Natural killer cell (primary cell): Measurements from ENCODE around the gene SECTM1. TPM values are rescaled to one million over a fixed set of nuclear protein-coding genes. Genes with fewer than 3 reads are reported as not detected.
A peak's percentile ranks its signal among the peaks of the same experiment; 100 is the strongest.

Experiments used
- ATAC-seq, 3 donors: fragments of 150-1000 bp in 2 of 3; fragments of 200-7000 bp in 1 of 3; cut with Tn5 transposase; 1 replicate in 1 of 3; 2 replicates in 2 of 3; pipeline ENCODE4 v1.10.0; 2021; ENCODE audit warnings: mild to moderate bottlenecking in 2 of 3, moderate library complexity in 2 of 3
- DNase-seq, 2 donors: peaks; one replicate each; pipeline versions ENCODE4 v3.0.0 to v3.0.0-alpha.2; 2013 to 2021; ENCODE audit warnings: mixed read lengths in 1 of 2
- H3K27ac ChIP-seq: one replicate; pipeline ENCODE4 v1.5.1; 2013; ENCODE audit warnings: mild to moderate bottlenecking, low read length
- H3K27me3 ChIP-seq: one replicate; pipeline ENCODE4 v1.6.1; 2013; ENCODE audit warnings: low read length; ENCODE audit not compliant: control insufficient read depth, insufficient read depth
- H3K36me3 ChIP-seq: one replicate; pipeline ENCODE4 v1.6.1; 2013; ENCODE audit warnings: low read length; ENCODE audit not compliant: control insufficient read depth, insufficient read depth
- H3K4me1 ChIP-seq: one replicate; pipeline ENCODE4 v1.6.1; 2013; ENCODE audit warnings: low read length; ENCODE audit not compliant: control insufficient read depth, insufficient read depth
- H3K4me3 ChIP-seq: one replicate; pipeline ENCODE4 v1.5.1; 2013; ENCODE audit warnings: low read length
- H3K9me3 ChIP-seq: one replicate; pipeline ENCODE4 v1.6.1; 2013; ENCODE audit warnings: low read length; ENCODE audit not compliant: control insufficient read depth, insufficient read depth
- H3K27ac Mint-ChIP-seq, 2 donors: one replicate each; pipeline ENCODE4 v1.8.0; 2022; ENCODE audit warnings: mild to moderate bottlenecking in 2 of 2, mixed read lengths in 2 of 2, moderate library complexity in 1 of 2
- H3K27me3 Mint-ChIP-seq, 2 donors: one replicate each; pipeline ENCODE4 v1.8.0; 2022; ENCODE audit warnings: low read depth in 2 of 2, mixed read lengths in 2 of 2
- H3K36me3 Mint-ChIP-seq: one replicate; pipeline ENCODE4 v1.8.0; 2022; ENCODE audit warnings: mixed read lengths
- H3K4me1 Mint-ChIP-seq, 2 donors: one replicate each; pipeline ENCODE4 v1.8.0; 2022; ENCODE audit warnings: mixed read lengths in 2 of 2
- H3K4me3 Mint-ChIP-seq: one replicate; pipeline ENCODE4 v1.8.0; 2022; ENCODE audit warnings: mild to moderate bottlenecking, moderate library complexity, mixed read lengths
- H3K9me3 Mint-ChIP-seq, 2 donors: one replicate each; pipeline ENCODE4 v1.8.0; 2022; ENCODE audit warnings: mixed read lengths in 2 of 2
- CTCF ChIP-seq: fragments of 200-600 bp; IDR thresholded peaks from one replicate; pipeline ENCODE4 v1.8.0; 2022; ENCODE audit warnings: antibody characterized with exemption
- WGBS: methylation state at CpG from one replicate; pipeline ENCODE4 v1.1.7; 2013; ENCODE audit warnings: missing lambda C conversion rate; ENCODE audit not compliant: insufficient coverage; 5-methylcytosine and 5-hydroxymethylcytosine counted together
- intact Hi-C: fragments of 100-400 bp; cut with micrococcal nuclease; formaldehyde crosslinking; loops from one replicate; pipeline ENCODE4 v1.14.2; 2022
- total RNA-seq, 4 donors: library from RNA; stranded (reverse); fragments of 120-200 nt in 1 of 4; gene quantifications; one replicate each; pipeline versions ENCODE4 v1.2.3 to v1.2.4, GENCODE V29; 2013 to 2022

The SECTM1 gene
- total RNA-seq, 3 donors from 2014 or later (not counting 1 experiment from before 2014, with no cell fraction given), result 3.6 to 11.2 (median 6.3) TPM

- Mint-ChIP-seq H3K4me1 (peaks cover 17 to 20% of the 10 kb centered on the region in 2 donors), H3K27ac (no peak overlapping the region), H3K4me3 (no peak overlapping the region), H3K9me3 (no peaks in the 10 kb centered on the region), H3K36me3 (no peaks in the 10 kb centered on the region), H3K27me3 (no peaks in the 10 kb centered on the region)
- intact Hi-C loops, result no loop called here
- Histone ChIP-seq H3K27ac (no peak overlapping the region), H3K4me1 (peaks cover 52% of the 10 kb centered on the region), H3K36me3 (no peaks in the 10 kb centered on the region), H3K4me3 (no peak overlapping the region), H3K27me3 (no peaks in the 10 kb centered on the region), H3K9me3 (no peaks in the 10 kb centered on the region)
- no peak for DNase-seq
- ATAC-seq, result no peak
- TF ChIP-seq CTCF, result no peak
- 92% methylated on average over 25 of the region's 26 CpGs for WGBS
These were observed 13.3 kb downstream of the SECTM1 start for GRCh38 chr17:82320140-82320840.

- Mint-ChIP-seq H3K27me3 (no peaks in the 10 kb centered on the region), H3K27ac (no peak overlapping the region), H3K4me3 (no peak overlapping the region), H3K9me3 (no peaks in the 10 kb centered on the region), H3K36me3 (no peaks in the 10 kb centered on the region), H3K4me1 (peaks cover 18 to 27% of the 10 kb centered on the region in 2 donors)
- Histone ChIP-seq H3K9me3 (no peaks in the 10 kb centered on the region), H3K27me3 (no peaks in the 10 kb centered on the region), H3K36me3 (peaks cover 4% of the 10 kb centered on the region), H3K4me3 (no peak overlapping the region), H3K4me1 (peaks cover 59% of the 10 kb centered on the region), H3K27ac (no peak overlapping the region)
- DNase-seq (peak in 1 of 2 donors; percentile 28), ATAC-seq (no peak)
- TF ChIP-seq CTCF, result no peak
- WGBS, result 97% methylated on average over 35 of the region's 35 CpGs
- intact Hi-C loops, result loop anchor here (5.0 kb wide), 1 partner anchor 52 kb away; no protein-coding TSS in a partner anchor
These were observed 13.9 kb downstream of the SECTM1 start for GRCh38 chr17:82319619-82320062.

GRCh38 chr17:82318772-82319606 lies 14.6 kb downstream of the SECTM1 start:
- intact Hi-C loops, result loop anchor here (5.0 kb wide), 1 partner anchor 52 kb away; no protein-coding TSS in a partner anchor
- H3K27ac Mint-ChIP-seq, result no peak overlapping the region
- no peaks in the 10 kb centered on the region for H3K36me3 Mint-ChIP-seq
- Histone ChIP-seq H3K9me3 (no peaks in the 10 kb centered on the region), H3K27ac (no peak overlapping the region), H3K27me3 (no peaks in the 10 kb centered on the region), H3K4me1 (peaks cover 65% of the 10 kb centered on the region), H3K36me3 (peaks cover 10% of the 10 kb centered on the region), H3K4me3 (no peak overlapping the region)
- TF ChIP-seq CTCF, result no peak
- ATAC-seq (no peak), DNase-seq (peak in 1 of 2 donors; percentile 36)
- H3K9me3 Mint-ChIP-seq, result no peaks in the 10 kb centered on the region
- no peaks in the 10 kb centered on the region for H3K27me3 Mint-ChIP-seq
- H3K4me3 Mint-ChIP-seq, result no peak overlapping the region
- H3K4me1 Mint-ChIP-seq, result peaks cover 18 to 32% of the 10 kb centered on the region in 2 donors
- 97% methylated on average over 76 of the region's 76 CpGs for WGBS
